LoVo (cell line): ENCODE results near the gene CEP290.
A peak's percentile ranks its signal among the peaks of the same experiment; 100 is the strongest.

Experiments used
- DNase-seq: peaks from one replicate; pipeline ENCODE4 v3.0.0-alpha.2; 2016; ENCODE audit warnings: low spot score

Gene CEP290, protein sequence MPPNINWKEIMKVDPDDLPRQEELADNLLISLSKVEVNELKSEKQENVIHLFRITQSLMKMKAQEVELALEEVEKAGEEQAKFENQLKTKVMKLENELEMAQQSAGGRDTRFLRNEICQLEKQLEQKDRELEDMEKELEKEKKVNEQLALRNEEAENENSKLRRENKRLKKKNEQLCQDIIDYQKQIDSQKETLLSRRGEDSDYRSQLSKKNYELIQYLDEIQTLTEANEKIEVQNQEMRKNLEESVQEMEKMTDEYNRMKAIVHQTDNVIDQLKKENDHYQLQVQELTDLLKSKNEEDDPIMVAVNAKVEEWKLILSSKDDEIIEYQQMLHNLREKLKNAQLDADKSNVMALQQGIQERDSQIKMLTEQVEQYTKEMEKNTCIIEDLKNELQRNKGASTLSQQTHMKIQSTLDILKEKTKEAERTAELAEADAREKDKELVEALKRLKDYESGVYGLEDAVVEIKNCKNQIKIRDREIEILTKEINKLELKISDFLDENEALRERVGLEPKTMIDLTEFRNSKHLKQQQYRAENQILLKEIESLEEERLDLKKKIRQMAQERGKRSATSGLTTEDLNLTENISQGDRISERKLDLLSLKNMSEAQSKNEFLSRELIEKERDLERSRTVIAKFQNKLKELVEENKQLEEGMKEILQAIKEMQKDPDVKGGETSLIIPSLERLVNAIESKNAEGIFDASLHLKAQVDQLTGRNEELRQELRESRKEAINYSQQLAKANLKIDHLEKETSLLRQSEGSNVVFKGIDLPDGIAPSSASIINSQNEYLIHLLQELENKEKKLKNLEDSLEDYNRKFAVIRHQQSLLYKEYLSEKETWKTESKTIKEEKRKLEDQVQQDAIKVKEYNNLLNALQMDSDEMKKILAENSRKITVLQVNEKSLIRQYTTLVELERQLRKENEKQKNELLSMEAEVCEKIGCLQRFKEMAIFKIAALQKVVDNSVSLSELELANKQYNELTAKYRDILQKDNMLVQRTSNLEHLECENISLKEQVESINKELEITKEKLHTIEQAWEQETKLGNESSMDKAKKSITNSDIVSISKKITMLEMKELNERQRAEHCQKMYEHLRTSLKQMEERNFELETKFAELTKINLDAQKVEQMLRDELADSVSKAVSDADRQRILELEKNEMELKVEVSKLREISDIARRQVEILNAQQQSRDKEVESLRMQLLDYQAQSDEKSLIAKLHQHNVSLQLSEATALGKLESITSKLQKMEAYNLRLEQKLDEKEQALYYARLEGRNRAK (N-terminal part only)

DNA sequence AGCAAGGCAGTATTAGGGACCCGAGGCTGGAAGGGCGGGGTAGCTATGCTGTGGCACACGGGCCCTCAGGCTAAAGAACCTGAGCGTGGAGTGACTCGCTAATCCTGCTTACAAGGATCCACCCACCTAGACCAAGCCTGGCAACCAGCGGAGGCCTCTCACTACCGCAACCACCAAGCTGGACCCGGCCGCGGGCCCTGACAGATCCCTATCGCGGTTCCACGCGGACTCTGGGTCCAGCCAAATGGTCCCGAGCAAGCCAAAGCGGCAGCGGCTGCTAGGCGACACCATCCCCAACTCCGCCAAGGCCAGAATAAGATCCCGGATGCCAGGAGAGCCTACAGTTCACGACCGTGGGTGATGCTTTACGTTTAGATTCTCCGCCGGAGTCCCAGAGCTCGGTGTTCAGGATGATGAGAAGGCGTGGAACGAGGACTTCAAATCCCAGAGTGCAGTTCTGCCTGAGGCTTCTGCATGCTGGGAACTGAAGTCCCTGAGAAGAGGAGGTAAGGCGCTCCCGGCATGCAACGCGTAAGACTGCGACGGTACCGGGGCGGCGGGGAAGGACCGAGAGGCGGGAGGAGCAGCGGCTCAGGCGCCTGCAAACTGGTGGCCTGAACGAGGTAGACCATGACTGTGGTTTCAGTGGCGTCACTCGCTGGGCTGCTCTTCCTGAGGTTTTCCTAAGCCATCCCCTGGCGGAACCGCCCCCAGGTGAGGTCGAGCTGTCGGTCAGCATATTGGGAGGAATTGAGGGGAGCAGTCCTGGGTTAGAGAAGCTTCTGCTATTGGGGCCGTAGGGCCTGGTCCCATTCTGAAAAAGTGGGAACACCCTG lies at the start of gene CEP290, which contains the start of gene TMTC3:
Gene CEP290 (minus strand): TSS at position 315 of the 836 bp plus-strand sequence. CDS start 781 bp downstream, outside the sequence.
Gene TMTC3 (plus strand): TSS at position 534 of the 836 bp plus-strand sequence. CDS start 6,009 bp downstream, outside the sequence.
- peak; percentile 100 for DNase-seq

DNA sequence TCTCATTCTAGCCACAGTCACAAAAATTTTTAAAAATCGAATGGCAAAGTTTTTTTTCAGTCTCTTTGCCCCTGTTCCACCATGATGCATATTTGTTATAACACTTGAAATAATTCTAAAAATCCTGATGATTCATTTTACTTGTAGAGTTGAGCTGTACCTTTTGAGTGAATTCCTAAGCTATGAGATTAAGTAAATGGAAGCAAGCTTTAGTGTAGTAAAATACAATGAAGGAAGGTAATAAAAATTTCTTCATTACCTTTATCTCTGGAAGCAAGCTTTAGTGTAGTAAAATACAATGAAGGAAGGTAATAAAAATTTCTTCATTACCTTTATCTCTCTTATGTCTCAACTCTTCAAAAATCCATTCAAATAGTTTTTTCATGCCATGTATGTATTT lies 46.3 kb upstream of the CEP290 start:
- peak; percentile 55 for DNase-seq

DNA sequence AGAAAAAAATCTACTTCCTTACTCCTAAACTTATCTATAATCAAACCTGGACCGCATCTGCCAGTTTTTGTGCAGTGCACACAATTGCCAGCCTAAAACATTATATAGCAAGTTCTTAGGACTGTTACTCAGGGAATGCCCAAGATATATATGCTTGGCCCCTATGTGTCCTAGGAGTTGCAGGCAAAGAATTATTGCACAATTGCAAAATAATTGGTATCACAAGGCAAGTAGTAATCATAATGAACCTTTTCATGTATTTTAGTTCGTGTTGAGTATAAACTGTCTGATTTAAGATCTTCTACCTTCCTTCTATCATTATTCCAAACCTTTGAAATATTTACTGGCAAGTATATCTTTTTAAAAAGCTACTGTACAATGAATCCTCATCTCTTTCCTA lies 45.7 kb upstream of the CEP290 start:
- no peak for DNase-seq

DNA sequence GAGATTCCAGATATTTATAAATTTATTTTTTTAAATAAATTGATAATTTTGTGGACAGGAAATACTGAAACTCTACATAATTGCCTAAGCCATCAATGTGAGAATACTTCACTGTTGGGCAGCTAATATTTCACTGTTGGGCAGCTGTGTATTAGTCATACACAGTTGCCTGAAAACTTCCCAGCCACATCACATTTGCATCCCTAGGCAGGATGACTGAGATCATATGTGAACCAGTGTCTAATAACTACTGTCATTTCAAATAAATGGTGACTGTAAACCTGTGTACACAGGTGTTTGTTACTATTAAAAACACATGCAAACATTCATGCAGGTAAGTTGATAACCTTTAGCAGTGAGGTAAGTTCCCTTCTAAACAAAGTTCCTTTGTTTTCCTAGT lies 44.1 kb upstream of the CEP290 start:
- peak; percentile 38 for DNase-seq

DNA sequence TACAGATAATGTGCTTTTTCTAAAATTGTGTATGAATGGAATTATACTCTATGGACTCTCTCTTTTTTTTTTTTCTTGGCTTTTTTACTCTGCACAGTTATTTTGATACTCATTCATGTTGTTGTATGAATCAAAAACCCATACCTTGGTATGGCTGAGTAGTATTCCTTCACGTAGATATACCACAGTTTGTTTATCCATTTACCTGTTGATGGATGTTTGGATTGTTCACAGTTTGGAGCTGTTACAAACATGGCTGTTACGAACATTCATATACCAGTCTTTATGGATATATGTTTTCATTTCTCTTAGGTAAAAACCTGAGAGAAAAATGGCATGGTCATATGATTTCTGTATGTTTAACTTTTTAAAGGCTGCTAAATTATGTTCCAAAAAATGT lies 43.4 kb upstream of the CEP290 start:
- no peak for DNase-seq

DNA sequence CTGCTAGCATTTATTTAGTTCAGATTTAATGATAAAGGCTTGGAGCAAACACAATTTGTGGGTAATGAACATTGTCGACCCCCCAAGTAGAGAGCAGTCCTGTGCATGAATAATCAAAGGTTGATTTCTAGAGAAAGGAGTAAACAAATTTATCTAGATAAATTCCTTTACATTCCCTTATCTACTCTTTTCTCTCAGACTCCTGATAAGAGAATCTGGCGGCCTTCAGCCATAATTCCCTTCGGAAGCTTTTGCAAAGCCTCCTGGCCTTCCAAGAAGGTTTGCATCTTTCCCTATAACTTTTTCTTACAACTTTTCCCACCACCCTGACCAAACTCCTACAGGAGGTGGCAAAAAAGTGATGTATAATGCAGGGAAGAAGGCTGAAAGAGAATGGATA lies 42.3 kb upstream of the CEP290 start:
- DNase-seq, result no peak

DNA sequence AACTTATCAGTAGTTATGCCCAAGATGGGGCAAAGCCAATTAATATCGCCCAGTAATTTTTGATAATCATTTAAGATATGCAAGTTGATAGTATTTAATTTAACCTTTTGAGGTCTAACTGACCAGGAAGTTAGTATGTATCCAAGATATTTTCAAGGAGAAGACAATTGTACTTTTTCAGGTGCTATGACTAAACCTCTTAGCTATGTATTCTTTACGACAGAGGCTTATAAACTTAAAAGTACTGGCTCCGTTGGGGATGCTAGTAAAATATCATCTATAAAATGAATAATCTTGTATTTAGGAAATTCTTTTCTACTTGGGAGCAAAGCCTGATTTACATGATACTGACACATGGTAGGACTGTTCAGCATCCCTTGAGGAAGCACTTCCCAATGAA lies 40.5 kb upstream of the CEP290 start:
- DNase-seq, result peak; percentile 47

DNA sequence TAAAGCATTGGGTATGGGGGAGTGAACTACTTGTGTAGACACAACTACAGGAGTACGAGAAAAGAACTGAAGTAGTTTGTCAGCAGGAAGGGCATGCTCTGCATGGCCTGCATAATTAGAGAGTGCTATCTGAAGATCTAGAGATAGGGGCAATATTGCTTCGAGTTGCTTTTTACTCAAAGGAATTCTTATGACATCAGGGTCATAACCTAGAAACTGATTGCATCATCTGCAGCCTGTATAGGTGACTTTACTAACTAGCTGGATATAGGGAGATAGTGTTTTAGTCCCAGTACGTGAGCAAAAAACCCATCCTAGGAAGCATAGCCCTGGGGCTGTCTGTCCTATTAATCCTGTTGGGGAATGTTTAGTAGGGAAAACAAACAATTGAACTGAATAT lies 40.0 kb upstream of the CEP290 start:
- peak; percentile 48 for DNase-seq

DNA sequence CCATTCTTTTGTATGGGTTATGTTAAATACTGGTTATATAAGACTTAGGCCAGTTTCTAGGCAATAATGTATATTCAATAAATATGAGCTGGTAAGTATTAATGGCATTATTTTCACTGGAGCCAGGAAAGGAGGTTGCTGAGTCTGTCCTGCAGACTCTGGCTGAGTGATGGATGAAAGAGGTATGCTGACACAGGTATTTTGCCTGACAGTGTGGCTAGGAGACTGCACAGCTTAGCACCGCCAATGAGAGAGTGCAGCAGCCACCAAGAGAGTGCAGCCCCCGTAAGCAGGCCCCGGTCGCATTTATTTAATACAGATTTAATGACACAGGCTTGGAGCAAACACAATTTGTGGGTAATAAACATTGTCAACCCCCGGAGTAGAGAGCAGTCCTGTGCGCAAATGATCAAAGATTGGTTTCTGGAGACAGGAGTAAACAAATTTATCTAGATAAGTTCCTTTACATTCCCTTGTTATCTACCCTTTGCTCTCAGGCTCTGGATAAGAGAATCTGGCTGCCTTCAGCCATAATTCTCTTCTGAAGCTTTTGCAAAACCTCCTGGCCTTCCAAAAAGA lies 37.6 kb upstream of the CEP290 start:
- no peak for DNase-seq

DNA sequence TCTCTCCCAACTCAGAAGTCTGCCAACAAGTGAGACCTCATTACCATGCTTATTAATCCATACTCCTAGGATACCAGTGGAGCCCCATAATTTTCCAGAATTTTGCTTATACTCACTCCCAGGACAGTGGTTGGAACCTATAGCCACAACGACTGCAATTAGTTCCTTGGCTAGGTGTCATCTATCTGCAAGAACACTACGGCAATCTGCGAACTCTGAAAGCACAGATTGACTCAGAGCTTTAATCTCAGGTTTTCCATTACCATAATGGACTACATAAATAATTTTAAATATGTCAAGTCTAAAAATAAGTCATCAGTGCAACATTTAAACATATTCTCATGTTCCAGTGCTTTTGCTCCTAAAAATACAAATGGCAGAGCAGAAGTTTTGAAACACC lies 33.7 kb upstream of the CEP290 start:
- no peak for DNase-seq

DNA sequence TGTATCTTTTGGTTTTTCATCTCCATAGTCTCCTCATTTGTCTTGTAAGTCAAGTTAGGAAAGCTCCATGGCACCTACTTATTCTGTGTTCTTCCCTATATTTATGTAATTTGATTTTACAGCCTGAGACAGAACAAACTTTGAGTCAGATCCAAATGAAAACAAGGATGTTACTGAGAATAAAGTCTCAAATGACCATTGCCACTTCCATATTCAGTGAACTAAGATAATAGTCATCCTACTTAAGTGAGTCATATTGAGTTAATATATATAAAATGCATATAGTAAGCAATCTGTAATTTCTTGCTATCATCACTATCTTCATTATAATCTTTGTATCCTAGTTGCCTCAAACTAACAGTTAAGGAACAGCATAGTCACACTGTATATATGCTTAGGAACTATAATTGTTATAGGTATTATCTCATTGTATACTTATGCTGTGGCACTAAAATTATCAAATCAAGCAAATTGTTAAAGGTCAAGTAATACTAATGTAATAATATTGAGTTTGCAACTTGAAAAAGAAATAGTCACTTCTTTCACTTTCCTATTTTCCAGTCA lies 31.0 kb upstream of the CEP290 start:
- no peak for DNase-seq

DNA sequence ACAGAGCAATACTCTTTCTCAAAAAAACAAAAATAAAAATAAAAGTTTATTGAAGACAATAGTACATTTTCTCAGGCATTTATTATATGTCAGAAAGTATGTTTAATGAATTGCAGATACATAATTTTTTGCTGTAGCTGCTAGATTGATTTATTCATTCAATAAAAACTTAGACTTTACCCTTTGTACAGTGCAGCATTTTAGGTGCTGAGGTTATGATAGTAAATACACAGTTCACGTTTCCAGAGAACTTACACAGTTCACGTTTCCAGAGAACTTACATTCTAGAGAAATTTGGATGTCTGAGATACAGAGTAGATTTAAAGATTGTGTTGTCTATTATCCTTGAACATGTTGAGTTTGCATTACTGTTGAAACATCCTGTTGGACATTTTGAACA lies 25.5 kb upstream of the CEP290 start:
- no peak for DNase-seq

DNA sequence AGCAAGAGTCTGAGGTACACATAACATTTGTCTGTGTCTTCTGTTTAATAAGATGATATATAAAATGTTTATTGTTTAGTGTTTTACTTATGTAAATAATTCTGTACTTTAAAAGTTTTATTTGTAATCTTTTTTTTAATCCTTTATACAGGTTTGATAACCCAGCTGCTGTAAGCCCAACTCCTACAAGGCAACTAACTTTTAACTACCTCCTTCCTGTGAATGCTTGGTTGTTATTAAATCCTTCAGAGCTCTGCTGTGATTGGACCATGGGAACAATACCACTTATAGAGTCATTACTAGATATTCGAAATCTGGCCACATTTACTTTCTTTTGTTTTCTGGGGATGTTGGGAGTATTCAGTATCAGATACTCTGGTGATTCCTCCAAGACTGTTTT lies 24.3 kb upstream of the CEP290 start:
- DNase-seq, result no peak

DNA sequence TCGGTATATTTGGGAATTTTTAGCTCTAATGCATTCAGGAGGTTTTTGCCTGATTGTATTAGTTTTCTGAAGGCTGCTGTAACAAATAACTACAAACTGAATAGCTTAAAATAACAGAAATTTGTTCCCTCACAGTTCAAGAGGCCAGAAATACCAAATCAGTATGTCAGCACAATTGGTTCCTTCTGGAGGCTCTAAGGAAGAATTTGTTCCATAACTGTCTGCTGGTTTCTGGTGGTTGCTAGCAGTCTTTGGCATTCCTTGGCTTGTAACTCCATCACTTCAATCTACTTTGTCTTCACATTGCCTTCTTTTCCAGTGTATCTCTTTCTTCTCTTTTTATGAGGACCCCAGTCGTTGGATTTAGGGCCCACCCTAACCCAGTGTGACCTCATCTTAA lies 21.5 kb upstream of the CEP290 start:
- DNase-seq, result no peak

DNA sequence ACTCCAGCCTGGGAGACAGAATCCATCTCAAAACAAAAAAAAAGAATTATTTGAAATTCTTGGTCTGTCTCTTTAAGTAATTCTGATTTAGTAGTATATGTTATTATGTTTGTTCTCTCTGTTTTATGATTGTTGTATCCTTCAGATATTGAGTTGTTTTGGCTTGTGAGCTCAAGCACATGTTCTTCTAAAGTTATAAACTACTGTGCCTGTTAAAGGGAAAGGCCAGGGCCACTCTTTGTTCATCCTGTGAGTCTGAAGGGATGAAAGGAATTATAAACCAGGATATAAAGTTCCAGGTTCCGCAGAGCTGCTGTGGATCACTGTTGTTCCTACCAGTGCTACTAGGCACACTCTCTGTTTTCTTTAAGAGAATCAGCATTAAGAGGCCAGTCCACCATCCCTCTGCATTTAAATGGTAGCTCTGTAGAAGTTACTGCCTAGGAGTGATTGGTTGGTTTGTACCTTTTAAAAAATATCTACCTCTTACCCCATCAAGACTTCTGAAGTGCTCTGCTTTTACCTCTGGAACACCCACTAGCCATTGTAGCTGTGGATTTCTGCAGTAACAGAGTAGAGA lies 14.3 kb upstream of the CEP290 start:
- DNase-seq, result no peak

DNA sequence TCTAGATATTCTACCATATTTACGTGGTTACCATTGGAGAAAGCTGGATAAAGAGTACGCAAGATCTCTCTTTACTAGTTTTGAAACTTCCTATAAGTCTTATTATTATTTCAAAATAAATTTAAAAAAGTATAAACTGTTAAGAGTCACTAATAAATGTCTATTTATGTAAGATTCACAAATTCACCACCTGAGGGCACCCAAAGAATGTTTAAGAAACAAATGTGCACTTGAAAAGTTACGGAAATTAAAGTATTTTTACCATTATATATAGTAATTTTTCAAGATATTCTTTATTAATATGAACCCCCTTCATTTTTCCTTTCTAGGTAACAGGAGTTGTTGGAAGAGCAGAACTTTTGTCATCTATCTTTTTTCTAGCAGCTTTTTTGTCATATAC lies 12.1 kb upstream of the CEP290 start:
- peak; percentile 31 for DNase-seq

DNA sequence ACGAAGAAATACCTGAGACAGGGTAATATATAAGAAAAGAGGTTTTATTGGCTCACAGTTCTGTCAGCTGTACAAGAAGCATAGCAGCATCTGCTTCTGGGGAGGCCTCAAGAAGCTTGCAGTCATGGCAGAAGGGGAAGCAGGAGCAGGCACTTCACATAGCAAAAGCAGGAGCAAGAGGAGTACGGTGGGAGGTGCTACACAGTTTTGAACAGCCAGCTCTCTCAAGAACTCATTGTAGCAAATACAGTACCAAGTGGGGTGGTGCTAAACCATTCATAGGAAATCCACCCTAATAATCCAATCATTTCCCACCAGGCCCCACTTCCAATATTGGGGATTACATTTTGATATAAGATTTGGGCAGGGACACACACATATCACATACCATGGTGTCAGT lies 8.2 kb upstream of the CEP290 start:
- DNase-seq, result no peak

DNA sequence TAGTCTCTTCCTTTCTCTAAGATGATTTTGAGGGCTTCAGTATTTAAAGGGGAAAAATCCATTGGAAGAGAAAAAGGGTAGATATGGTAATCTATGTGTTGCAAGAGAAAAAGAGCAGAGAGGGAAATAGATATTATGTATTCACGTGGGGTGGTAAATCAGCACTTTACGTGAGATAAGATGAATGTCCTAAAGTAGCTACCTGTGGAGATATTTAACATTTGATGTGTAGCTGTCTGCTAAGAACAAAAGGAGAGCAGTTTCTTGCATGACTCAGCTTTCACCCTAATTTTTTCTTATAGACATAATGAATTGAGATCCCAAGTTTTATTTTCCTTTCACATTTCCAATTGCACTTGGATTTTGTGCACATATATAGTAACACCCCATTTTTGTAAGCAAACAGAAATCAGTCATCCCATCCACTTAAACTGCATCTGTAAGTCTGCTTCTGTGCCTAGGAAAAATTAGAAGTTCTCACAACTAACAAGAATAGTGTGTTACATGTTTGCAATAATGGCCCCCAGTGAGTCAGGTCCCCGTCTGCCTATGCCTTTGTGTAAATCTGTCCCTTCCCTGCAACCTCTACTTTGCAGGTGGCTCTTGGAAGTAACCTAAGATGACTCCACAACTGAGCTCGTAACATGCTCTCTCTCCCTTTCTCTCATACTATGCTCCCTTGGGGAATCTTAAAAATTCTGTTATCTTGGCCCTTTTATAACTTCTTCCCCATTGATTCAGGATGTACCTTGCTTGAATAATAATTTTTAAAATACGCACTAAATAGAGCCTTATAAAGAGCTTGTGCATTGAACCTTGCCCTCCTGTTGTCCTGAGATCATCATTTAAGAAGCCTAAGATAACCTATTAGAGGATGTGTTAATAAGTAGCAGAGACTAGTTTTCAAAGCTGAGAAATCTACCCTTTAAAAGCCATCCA lies 3.9 kb upstream of the CEP290 start:
- no peak for DNase-seq
